Liver (tissue), 9 donors: ENCODE data around the gene AKR1C1. TPM values are rescaled to one million over a fixed set of nuclear protein-coding genes. Genes with fewer than 3 reads are reported as not detected.
"Not testable (repeated sequence)": the region's sequence is repeated elsewhere in the genome, so short reads cannot be mapped to it uniquely, and the experiment has no call there.

Experiments used
- DNase-seq: peaks from one replicate; pipeline ENCODE4 v3.0.0-alpha.2; 2017; ENCODE audit warnings: low spot score
- H3K27ac ChIP-seq, 2 donors: one replicate each; pipeline ENCODE4 v1.7.0; 2013; ENCODE audit warnings: inconsistent platforms in 2 of 2, low read length in 2 of 2, control low read depth in 1 of 2, low read depth in 1 of 2, mild to moderate bottlenecking in 1 of 2
- H3K27me3 ChIP-seq, 4 donors: one replicate each; pipeline versions ENCODE4 v1.6.1 to v1.7.0; 2013; ENCODE audit warnings: low read length in 3 of 4, inconsistent platforms in 1 of 4, mild to moderate bottlenecking in 1 of 4, moderate library complexity in 1 of 4; ENCODE audit not compliant: control insufficient read depth in 4 of 4, insufficient read depth in 4 of 4
- H3K36me3 ChIP-seq, 4 donors: one replicate each; pipeline versions ENCODE4 v1.6.1 to v1.7.0; 2013; ENCODE audit warnings: low read length in 3 of 4, mild to moderate bottlenecking in 3 of 4, low read depth in 1 of 4, moderate library complexity in 1 of 4; ENCODE audit not compliant: control insufficient read depth in 4 of 4, insufficient read depth in 3 of 4
- H3K4me1 ChIP-seq, 4 donors: one replicate each; pipeline versions ENCODE4 v1.6.1 to v1.7.0; 2013; ENCODE audit warnings: low read length in 3 of 4, mild to moderate bottlenecking in 3 of 4, moderate library complexity in 1 of 4; ENCODE audit not compliant: control insufficient read depth in 4 of 4, insufficient read depth in 4 of 4
- H3K4me3 ChIP-seq, 3 donors: one replicate each; pipeline versions ENCODE4 v1.6.1 to v1.7.0; 2013; ENCODE audit warnings: low read length in 3 of 3, control low read depth in 1 of 3, low read depth in 1 of 3, mild to moderate bottlenecking in 1 of 3
- H3K9ac ChIP-seq, 2 donors: one replicate each; pipeline ENCODE4 v1.7.0; 2013; ENCODE audit warnings: low read length in 2 of 2, mild to moderate bottlenecking in 2 of 2, moderate library complexity in 2 of 2, control low read depth in 1 of 2, low read depth in 1 of 2
- H3K9me3 ChIP-seq, 4 donors: one replicate each; pipeline versions ENCODE4 v1.6.1 to v1.7.0; 2013; ENCODE audit warnings: low read length in 3 of 4; ENCODE audit not compliant: control insufficient read depth in 4 of 4
- ATF3 ChIP-seq: IDR thresholded peaks from 2 replicates; pipeline ENCODE4 v1.6.1; 2016; ENCODE audit warnings: antibody characterized with exemption
- EGR1 ChIP-seq, 2 donors: IDR thresholded peaks; 2 replicates each; pipeline ENCODE4 v1.6.1; 2016 to 2018; ENCODE audit warnings: antibody characterized with exemption in 2 of 2, low read depth in 2 of 2
- FOXA1 ChIP-seq: IDR thresholded peaks from 2 replicates; pipeline ENCODE4 v1.6.1; 2016; ENCODE audit warnings: antibody characterized with exemption
- FOXA2 ChIP-seq: IDR thresholded peaks from 2 replicates; pipeline ENCODE4 v1.6.1; 2016; ENCODE audit warnings: antibody characterized with exemption
- HNF4A ChIP-seq, 2 donors: conservative IDR thresholded peaks; 2 replicates each; pipeline ENCODE4 v1.6.1; 2016; ENCODE audit warnings: antibody characterized with exemption in 2 of 2, mild to moderate bottlenecking in 2 of 2
- JUND ChIP-seq, 2 donors: IDR thresholded peaks; 2 replicates each; pipeline ENCODE4 v1.6.1; 2016; ENCODE audit warnings: antibody characterized with exemption in 2 of 2
- RAD21 ChIP-seq, 2 donors: IDR thresholded peaks; 2 replicates each; pipeline ENCODE4 v1.6.1; 2016; ENCODE audit warnings: antibody characterized with exemption in 2 of 2, mild to moderate bottlenecking in 2 of 2
- REST ChIP-seq: IDR thresholded peaks from 2 replicates; pipeline ENCODE4 v1.6.1; 2016; ENCODE audit warnings: antibody characterized with exemption, mild to moderate bottlenecking
- RXRA ChIP-seq, 2 donors: IDR thresholded peaks; 2 replicates each; pipeline ENCODE4 v1.6.1; 2017 to 2018; ENCODE audit warnings: antibody characterized with exemption in 2 of 2, mild to moderate bottlenecking in 1 of 2
- SP1 ChIP-seq: IDR thresholded peaks from 2 replicates; pipeline ENCODE4 v1.6.1; 2018; ENCODE audit warnings: antibody characterized with exemption, mild to moderate bottlenecking
- YY1 ChIP-seq: IDR thresholded peaks from 2 replicates; pipeline ENCODE4 v1.6.1; 2016; ENCODE audit warnings: antibody characterized with exemption, mild to moderate bottlenecking
- WGBS: extraction: QIAGEN DNeasy Blood & Tissue Kit; methylation state at CpG from one replicate; pipeline ENCODE4 v1.1.7; 2013; 5-methylcytosine and 5-hydroxymethylcytosine counted together
- polyA plus RNA-seq, 2 donors: library from polyadenylated mRNA; stranded (reverse) in 1 of 2; unstranded in 1 of 2; fragments of 200-250 nt in 1 of 2; fragments of >200 nt in 1 of 2; fragmentation: Nextera tagmentation in 1 of 2; extraction: Ambion mirVana in 1 of 2; gene quantifications; one replicate each; pipeline versions ENCODE4 v1.2.1 to v1.2.3, GENCODE V29; 2013 to 2015
- total RNA-seq, 2 donors: library from RNA; depleted of rRNA; stranded (reverse); fragments of >200 nt; gene quantifications; one replicate each; pipeline ENCODE4 v1.2.3, GENCODE V29; 2014
- donor health status: healthy.
- donor health status: healthy.
- donor health status: healthy.
- donor health status: healthy.
- donor health status: healthy.

AKR1C1 gene
- total and polyA plus RNA-seq, 4 donors: 128 to 540 (median 145) TPM

- H3K27ac ChIP-seq: no peak overlapping the region
- no peaks in the 10 kb centered on the region for H3K27me3 ChIP-seq
- H3K9me3 ChIP-seq: no peaks in the 10 kb centered on the region
- H3K36me3 ChIP-seq: no peaks in the 10 kb centered on the region
- no peak for TF ChIP-seq REST
- no peak for TF ChIP-seq RAD21 (IDR thresholded peaks at IDR 0.05)
- no peak for TF ChIP-seq ATF3
- TF ChIP-seq FOXA2: no peak
- TF ChIP-seq EGR1 (IDR thresholded peaks at IDR 0.05; ENCODE audit: low read depth in 2 of 2): no peak
- no peak for TF ChIP-seq YY1
- TF ChIP-seq RXRA (IDR thresholded peaks at IDR 0.05): no peak
- TF ChIP-seq HNF4A (conservative IDR thresholded peaks at IDR 0.05): no peak
- H3K9ac ChIP-seq: no peak overlapping the region
- no peak overlapping the region for H3K4me3 ChIP-seq
- H3K4me1 ChIP-seq: peaks cover 5 to 15% (median 5%) of the 10 kb centered on the region in 4 donors
- DNase-seq: no peak
Observed at GRCh38 chr10:4953405-4953804, 9.8 kb upstream of the AKR1C1 start.

GRCh38 chr10:4956088-4956487 is 7.1 kb upstream of the AKR1C1 start:
- not testable (repeated sequence) for DNase-seq, H3K9ac ChIP-seq, H3K4me3 ChIP-seq, H3K36me3 ChIP-seq, H3K27me3 ChIP-seq, H3K27ac ChIP-seq, H3K4me1 ChIP-seq, H3K9me3 ChIP-seq
- 96% methylated on average over 6 of the region's 7 CpGs for WGBS

- 33% methylated on average over 5 of the region's 5 CpGs for WGBS
- H3K4me3 ChIP-seq, H3K27me3 ChIP-seq, DNase-seq, H3K4me1 ChIP-seq, H3K36me3 ChIP-seq, H3K9me3 ChIP-seq, H3K9ac ChIP-seq: not testable (repeated sequence)
- H3K27ac ChIP-seq: peak overlapping the region; percentile 46 to 54
- peak in 1 of 2 donors; percentile 41 for TF ChIP-seq JUND (IDR thresholded peaks at IDR 0.05)
- TF ChIP-seq FOXA1: peak; percentile 47
- TF ChIP-seq FOXA2: peak; percentile 74
- TF ChIP-seq HNF4A (conservative IDR thresholded peaks at IDR 0.05): peak in 1 of 2 donors; percentile 36
- peak; percentile 9 for TF ChIP-seq SP1
- TF ChIP-seq RXRA (IDR thresholded peaks at IDR 0.05): peak in 1 of 2 donors; percentile 38
Observed at GRCh38 chr10:4956955-4957645, 6.1 kb upstream of the AKR1C1 start.

GRCh38 chr10:4961558-4961957 is 1.7 kb upstream of the AKR1C1 start:
- not testable (repeated sequence) for H3K4me3 ChIP-seq, H3K36me3 ChIP-seq, H3K27ac ChIP-seq, DNase-seq, H3K9me3 ChIP-seq, H3K27me3 ChIP-seq, H3K9ac ChIP-seq
- peaks cover 4 to 12% (median 6%) of the 10 kb centered on the region in 4 donors for H3K4me1 ChIP-seq
- 95% methylated on average over 11 of the region's 11 CpGs for WGBS

- not testable (repeated sequence) for H3K9me3 ChIP-seq, H3K27ac ChIP-seq, DNase-seq, H3K9ac ChIP-seq, H3K4me1 ChIP-seq, H3K36me3 ChIP-seq, H3K27me3 ChIP-seq, H3K4me3 ChIP-seq
- 61% methylated on average over 1 of the region's 1 CpG for whole genome bisulfite sequencing
Observed at GRCh38 chr10:4962308-4962707, 907 bp upstream of the AKR1C1 start.

GRCh38 chr10:4963815-4964154 is 570 bp downstream of the AKR1C1 start:
- Histone ChIP-seq H3K27ac (peak overlapping the region; percentile 74 to 81), H3K9ac (peak overlapping the region; percentile 68 to 100), H3K4me3 (peak overlapping the region in 2 of 3 donors; percentile 56 to 74)
- not testable (repeated sequence) for H3K27me3 ChIP-seq, H3K4me1 ChIP-seq, H3K36me3 ChIP-seq, DNase-seq, H3K9me3 ChIP-seq
- 22% methylated on average over 3 of the region's 4 CpGs for WGBS
